ENCODE measurements around the gene CD109.
"Not testable (repeated sequence)": the region's sequence is repeated elsewhere in the genome, so short reads cannot be mapped to it uniquely, and the experiment has no call there.

Gene CD109

GRCh38 chr6:73830119-73830518, 134.1 kb downstream of the CD109 start:
- DNase-seq (ENCODE audit: low read depth), result no peak
- no peak overlapping the region for H3K4me3 ChIP-seq (ENCODE audit: low read length)
- TF ChIP-seq, protein P1, sequence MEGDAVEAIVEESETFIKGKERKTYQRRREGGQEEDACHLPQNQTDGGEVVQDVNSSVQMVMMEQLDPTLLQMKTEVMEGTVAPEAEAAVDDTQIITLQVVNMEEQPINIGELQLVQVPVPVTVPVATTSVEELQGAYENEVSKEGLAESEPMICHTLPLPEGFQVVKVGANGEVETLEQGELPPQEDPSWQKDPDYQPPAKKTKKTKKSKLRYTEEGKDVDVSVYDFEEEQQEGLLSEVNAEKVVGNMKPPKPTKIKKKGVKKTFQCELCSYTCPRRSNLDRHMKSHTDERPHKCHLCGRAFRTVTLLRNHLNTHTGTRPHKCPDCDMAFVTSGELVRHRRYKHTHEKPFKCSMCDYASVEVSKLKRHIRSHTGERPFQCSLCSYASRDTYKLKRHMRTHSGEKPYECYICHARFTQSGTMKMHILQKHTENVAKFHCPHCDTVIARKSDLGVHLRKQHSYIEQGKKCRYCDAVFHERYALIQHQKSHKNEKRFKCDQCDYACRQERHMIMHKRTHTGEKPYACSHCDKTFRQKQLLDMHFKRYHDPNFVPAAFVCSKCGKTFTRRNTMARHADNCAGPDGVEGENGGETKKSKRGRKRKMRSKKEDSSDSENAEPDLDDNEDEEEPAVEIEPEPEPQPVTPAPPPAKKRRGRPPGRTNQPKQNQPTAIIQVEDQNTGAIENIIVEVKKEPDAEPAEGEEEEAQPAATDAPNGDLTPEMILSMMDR (conservative IDR thresholded peaks at IDR 0.05; ENCODE audit: low read depth, low read length), result no peak

DNA sequence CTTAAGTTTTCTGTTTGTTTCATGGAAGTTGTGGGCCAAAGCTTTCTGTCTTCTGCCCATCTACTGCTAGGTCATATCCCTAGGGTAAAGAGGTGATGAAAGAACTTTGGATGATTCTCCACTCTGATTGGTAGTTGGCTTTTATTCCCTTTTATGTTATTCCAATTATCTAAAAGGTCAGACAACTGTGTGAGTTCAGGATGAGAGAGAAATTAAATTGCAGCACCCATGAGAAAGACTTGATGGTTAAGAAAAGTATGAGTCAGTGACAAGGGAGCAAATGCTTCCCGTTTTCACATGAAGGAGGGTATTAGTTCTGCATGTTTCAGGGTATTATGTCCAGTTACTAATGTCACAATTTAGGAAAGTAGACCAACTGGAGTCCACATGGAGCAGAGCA, 136.3 kb downstream of the CD109 start:
- DNase-seq (ENCODE audit: low read depth), result no peak
- TF ChIP-seq, protein P1 (conservative IDR thresholded peaks at IDR 0.05; ENCODE audit: low read depth, low read length), result no peak
- H3K4me3 ChIP-seq (ENCODE audit: low read length), result no peak overlapping the region

DNA sequence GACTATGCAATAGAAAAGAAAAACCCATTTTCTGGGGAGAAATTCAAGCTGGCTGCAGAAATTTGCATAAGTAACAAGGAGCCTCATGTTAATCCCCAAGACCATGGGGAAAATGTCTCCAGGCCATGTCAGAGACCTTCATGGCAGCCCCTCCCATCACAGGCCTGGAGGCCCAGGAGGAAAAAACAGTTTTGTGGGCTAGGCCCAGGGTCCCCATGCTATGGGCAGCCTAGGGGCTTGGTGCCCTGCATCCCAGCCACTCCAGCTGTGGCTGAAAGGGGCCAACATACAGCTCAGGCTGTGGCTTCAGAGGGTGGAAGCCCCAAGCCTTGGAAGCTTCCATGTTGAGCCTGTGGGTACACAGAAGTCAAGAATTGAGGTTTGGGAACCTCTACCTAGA, 148.7 kb downstream of the CD109 start:
- not testable (repeated sequence) for H3K4me3 ChIP-seq (ENCODE audit: low read length); DNase-seq (ENCODE audit: low read depth)

DNA sequence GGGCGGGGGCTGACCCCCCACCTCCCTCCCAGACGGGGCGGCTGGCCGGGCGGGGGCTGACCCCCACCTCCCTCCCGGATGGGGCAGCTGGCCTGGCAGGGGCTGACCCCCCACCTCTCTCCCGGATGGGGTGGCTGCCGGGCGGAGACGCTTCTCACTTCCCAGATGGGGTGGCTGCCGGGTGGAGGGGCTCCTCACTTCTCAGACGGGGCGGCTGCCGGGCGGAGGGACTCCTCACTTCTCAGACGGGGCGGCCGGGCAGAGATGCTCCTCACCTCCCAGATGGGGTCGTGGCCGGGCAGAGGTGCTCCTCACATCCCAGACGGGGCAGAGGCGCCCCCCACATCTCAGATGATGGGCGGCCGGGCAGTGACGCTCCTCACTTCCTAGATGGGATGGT, 155.0 kb downstream of the CD109 start:
- H3K4me3 ChIP-seq (ENCODE audit: low read length); DNase-seq (ENCODE audit: low read depth): not testable (repeated sequence)

DNA sequence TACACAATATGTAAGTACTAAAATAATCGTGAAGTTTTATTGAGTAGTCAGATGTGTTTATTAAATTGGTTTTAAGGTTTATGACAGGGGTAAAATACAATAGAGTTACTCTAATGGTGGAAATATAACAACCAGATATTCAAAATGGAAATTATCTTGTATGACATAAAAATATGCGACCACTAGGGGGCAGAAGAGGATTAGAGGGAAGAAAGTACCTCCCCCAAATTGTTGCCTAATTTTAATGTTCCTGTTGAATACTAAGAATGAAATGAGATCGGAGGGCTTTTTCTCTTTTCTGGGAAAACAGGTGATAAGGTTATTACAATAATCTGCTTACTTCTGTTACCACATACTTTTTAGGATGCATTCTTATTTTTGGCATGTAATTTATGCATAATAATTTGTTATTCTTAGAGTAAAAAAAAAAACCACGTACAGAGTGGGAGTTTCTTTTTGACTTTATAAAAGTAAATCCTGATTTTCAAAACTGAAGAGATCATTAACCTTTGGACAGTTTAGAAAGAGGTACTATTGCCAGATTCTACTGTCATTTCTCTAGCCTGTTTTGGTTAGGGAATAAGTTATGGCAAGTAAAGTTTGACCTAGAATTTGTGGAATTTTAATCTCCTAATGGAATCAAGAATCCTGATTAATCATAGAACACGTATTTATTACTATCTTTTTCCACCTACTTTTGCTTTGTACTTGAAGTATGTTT, 159.2 kb downstream of the CD109 start:
- no peak for DNase-seq (ENCODE audit: low read depth)
- TF ChIP-seq, protein P1 (conservative IDR thresholded peaks at IDR 0.05; ENCODE audit: low read depth, low read length), result peak; percentile 64
- H3K4me3 ChIP-seq (ENCODE audit: low read length), result no peak overlapping the region

GRCh38 chr6:73857341-73857890, 161.4 kb downstream of the CD109 start:
- TF ChIP-seq, protein P1 (conservative IDR thresholded peaks at IDR 0.05; ENCODE audit: low read depth, low read length), result no peak
- no peak overlapping the region for H3K4me3 ChIP-seq (ENCODE audit: low read length)
- no peak for DNase-seq (ENCODE audit: low read depth)

GRCh38 chr6:73858376-73858775, 162.4 kb downstream of the CD109 start:
- TF ChIP-seq, protein P1 (conservative IDR thresholded peaks at IDR 0.05; ENCODE audit: low read depth, low read length), result no peak
- DNase-seq (ENCODE audit: low read depth), result no peak
- no peak overlapping the region for H3K4me3 ChIP-seq (ENCODE audit: low read length)

GRCh38 chr6:73860303-73860702, 164.3 kb downstream of the CD109 start:
- no peak overlapping the region for H3K4me3 ChIP-seq (ENCODE audit: low read length)
- DNase-seq (ENCODE audit: low read depth), result no peak
- TF ChIP-seq, protein P1 (conservative IDR thresholded peaks at IDR 0.05; ENCODE audit: low read depth, low read length), result no peak

Data from retinal pigment epithelial cell (primary cell).